NT2/D1 (cell line): ENCODE measurements around the gene GOLGA6C.

Source experiments
- YY1 ChIP-seq: IDR thresholded peaks from 2 replicates; pipeline ENCODE4 v1.6.1; 2011; ENCODE audit not compliant: insufficient read length, insufficient read depth
- ZNF274 ChIP-seq: IDR thresholded peaks from 2 replicates; pipeline ENCODE4 v1.6.1; 2011; ENCODE audit warnings: mild to moderate bottlenecking, low read depth, low read length

DNA sequence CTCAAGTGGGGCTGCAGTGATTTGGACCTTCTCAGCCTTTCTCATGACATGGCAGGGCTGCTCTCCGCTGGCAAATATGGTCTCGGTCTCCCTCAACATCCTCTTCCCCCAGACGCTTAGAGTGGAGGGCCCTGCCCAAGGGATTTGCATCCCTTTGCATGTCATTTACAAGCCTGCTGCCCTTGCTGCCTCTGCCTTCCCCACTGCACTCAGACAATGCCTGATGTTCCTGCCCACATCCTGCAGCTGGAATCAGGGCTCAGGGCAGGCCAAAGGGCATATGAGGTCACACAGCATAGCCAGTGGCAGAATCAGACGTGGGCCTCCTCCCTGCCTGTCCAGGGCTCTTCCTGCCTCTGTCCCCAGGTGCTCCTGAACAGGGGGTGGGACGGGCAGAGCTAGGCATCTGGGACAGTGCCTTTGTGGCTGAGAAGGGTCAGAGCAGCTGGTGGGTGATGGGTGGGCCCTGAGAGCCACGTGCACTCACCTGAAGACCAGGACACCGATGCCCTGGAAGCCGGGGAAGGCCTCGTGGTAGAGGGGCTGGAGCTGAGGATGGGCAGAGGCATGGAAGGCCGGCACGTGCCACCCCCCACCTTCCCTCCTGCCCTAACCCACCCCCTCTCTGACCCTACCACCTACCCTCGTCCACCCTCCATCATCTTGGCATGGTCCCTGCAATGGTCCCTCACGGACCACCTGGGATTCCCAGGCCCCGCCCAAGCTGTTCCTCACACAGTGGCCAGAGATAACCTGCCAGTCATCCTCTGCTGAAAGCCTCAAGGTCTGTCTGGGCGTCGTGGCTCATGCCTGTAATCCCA, 27.4 kb upstream of the GOLGA6C start:
- no peak for TF ChIP-seq ZNF274
- TF ChIP-seq YY1, result no peak
